Esophagus (tissue), 2 donors: ENCODE measurements around the gene CBFA2T3. TPM values are rescaled to one million over a fixed set of nuclear protein-coding genes. Genes with fewer than 3 reads are reported as not detected.

Experiments used
- H3K27ac ChIP-seq, 2 donors: one replicate each; pipeline ENCODE4 v1.5.1; 2013; ENCODE audit warnings: low read depth in 2 of 2, mild to moderate bottlenecking in 2 of 2, inconsistent platforms in 1 of 2, low read length in 1 of 2, moderate library complexity in 1 of 2
- H3K27me3 ChIP-seq, 2 donors: one replicate each; pipeline ENCODE4 v1.6.1; 2013; ENCODE audit warnings: low read length in 2 of 2, control low read depth in 1 of 2, mild to moderate bottlenecking in 1 of 2; ENCODE audit not compliant: insufficient read depth in 2 of 2, control insufficient read depth in 1 of 2
- H3K36me3 ChIP-seq, 2 donors: one replicate each; pipeline ENCODE4 v1.6.1; 2013; ENCODE audit warnings: low read length in 1 of 2; ENCODE audit not compliant: control insufficient read depth in 2 of 2, insufficient read depth in 2 of 2
- H3K4me1 ChIP-seq, 2 donors: one replicate each; pipeline ENCODE4 v1.6.1; 2013; ENCODE audit warnings: low read length in 1 of 2; ENCODE audit not compliant: control insufficient read depth in 2 of 2, insufficient read depth in 2 of 2
- H3K4me3 ChIP-seq, 2 donors: one replicate each; pipeline ENCODE4 v1.5.1; 2013; ENCODE audit warnings: low read length in 2 of 2, mild to moderate bottlenecking in 2 of 2, low read depth in 1 of 2, moderate library complexity in 1 of 2
- H3K9me3 ChIP-seq, 2 donors: one replicate each; pipeline ENCODE4 v1.6.1; 2013; ENCODE audit warnings: mild to moderate bottlenecking in 2 of 2, low read depth in 1 of 2, low read length in 1 of 2, moderate library complexity in 1 of 2; ENCODE audit not compliant: control insufficient read depth in 2 of 2, insufficient read depth in 1 of 2
- WGBS, 2 donors: extraction: QIAGEN DNeasy Blood & Tissue Kit; methylation state at CpG; one replicate each; pipeline ENCODE4 v1.1.7; 2013; 5-methylcytosine and 5-hydroxymethylcytosine counted together
- polyA plus RNA-seq, 2 donors: library from polyadenylated mRNA; stranded (reverse); fragments of 200-250 nt; gene quantifications; one replicate each; pipeline ENCODE4 v1.2.3, GENCODE V29; 2013
- donor health status: healthy with polysubstance abuse.
- donor health status: Bipolar disorder and iron deficiency.

Gene CBFA2T3
- polyA plus RNA-seq, 2 donors, result 0.93 to 1.4 TPM

DNA sequence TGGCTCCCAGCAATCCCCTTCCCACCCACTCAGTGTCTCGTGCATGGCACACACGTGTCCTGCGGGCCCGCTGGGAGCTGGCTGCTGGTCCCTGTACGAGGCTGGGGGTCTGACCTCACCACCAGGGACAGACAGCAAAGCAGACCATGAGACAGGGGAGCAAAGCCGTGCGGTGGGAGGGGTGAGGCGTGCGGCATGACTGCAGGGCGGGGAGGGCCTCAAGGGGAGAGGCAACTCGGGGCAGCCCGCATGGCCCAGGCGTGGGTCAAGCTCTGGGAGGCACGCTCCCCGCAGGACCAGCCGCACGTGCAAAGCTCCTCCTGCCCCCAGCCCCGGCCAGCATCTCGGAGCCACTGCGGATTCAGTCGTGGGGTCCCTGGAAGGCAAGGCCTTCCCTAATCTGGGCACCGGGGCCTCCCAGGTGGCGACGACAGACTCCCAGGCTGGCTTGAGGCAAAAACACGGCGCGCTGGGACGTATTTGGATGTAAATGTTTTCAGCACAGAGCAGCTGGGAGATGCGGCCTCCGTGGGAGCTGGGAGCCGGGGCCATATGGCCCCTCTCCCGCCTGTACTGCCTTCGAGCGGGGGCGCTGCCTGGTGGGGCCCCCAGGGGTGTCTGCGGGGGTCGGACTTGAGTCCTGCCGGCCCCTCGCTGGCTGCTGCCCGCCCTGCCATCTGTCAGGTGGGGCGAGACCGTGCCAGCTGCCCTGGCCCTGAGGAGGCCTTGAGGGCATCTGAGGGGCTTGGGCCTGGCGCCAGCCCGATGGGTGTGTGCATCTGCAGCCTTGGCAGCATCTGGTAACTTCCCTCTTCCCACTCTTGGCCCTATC, 12.2 kb upstream of the CBFA2T3 start:
- H3K9me3 ChIP-seq, result no peaks in the 10 kb centered on the region
- H3K27me3 ChIP-seq, result peaks cover 0 to 2% of the 10 kb centered on the region in 2 donors
- H3K27ac ChIP-seq, result no peak overlapping the region
- no peak overlapping the region for H3K4me3 ChIP-seq
- H3K36me3 ChIP-seq, result no peaks in the 10 kb centered on the region
- peaks cover 0 to 4% of the 10 kb centered on the region in 2 donors for H3K4me1 ChIP-seq
- 60 to 67% methylated on average over 44 of the region's 44 CpGs for WGBS, 2 donors

DNA sequence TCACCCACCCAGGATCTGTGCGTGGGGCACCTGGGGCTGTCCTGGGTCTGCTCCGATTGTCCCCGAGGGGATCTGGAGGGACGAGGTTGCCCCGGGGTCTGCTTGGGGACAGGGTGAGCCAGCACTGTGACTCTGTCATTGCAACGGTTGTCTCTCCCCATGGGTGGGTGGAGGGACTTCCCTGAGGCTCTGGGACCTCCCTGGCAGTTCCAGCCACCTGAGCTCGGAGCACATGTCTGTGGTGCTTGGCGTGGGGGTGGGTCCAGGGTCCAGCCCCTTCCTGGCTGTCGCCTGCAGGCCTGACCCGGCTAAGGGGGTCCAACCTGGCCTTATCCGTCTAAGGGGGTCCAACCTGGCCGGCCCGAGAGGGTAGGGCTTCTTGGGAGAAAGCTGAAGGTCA, 8.5 kb upstream of the CBFA2T3 start:
- H3K36me3 ChIP-seq, result no peaks in the 10 kb centered on the region
- H3K4me1 ChIP-seq, result no peaks in the 10 kb centered on the region
- no peak overlapping the region for H3K4me3 ChIP-seq
- WGBS, 2 donors, result 75 to 76% methylated on average over 13 of the region's 13 CpGs
- H3K27ac ChIP-seq, result no peak overlapping the region
- H3K27me3 ChIP-seq, result peaks cover 0 to 2% of the 10 kb centered on the region in 2 donors
- no peaks in the 10 kb centered on the region for H3K9me3 ChIP-seq

DNA sequence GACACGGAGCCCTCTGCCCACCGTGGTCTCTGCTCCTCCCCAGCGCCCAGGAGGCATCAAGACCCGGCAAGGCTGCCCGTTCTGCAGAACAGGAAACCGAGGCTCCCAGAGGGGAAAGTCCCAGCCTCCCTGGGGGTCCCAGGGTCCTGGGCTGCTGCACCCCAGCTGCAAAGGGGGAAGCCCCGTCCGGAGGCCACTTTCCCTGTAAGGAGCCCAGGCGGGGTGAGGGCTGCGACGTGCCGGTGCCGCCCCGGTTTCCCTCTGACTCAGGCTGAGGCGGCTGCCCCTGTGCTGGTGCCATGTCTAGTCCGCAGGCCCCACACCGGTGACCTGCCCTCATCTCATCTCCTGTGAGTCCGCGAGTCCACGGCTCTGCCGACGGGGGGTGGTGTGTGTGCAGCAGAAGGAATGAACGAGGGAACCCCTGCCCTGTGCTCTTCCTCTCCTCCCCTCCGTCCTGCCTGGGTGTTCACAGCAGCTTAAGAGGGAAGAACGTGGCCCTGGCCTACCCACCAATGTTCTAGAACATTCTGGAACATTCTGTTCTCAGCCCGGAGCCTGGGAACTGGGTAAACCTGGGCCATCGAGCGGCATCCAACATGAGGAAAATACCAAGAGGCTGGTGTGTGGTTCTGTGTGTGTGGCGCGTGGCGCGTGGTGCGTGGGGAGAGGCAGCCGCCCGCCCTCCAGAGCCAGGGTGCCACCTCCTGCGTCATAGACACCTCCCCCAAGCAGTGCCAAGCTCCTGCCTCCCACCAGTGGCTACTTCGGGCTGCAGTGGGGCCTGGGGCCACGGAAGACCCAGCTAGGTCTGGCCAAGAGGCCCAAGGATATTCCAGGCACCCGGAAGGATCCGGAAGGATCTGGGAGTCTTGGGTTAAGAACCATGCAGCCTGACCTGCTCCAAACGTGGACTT, 7.0 kb upstream of the CBFA2T3 start:
- 75 to 76% methylated on average over 40 to 41 of the region's 41 CpGs for WGBS, 2 donors
- H3K4me1 ChIP-seq, result no peaks in the 10 kb centered on the region
- no peaks in the 10 kb centered on the region for H3K36me3 ChIP-seq
- H3K9me3 ChIP-seq, result no peaks in the 10 kb centered on the region
- no peak overlapping the region for H3K4me3 ChIP-seq
- H3K27me3 ChIP-seq, result peaks cover 0 to 2% of the 10 kb centered on the region in 2 donors
- H3K27ac ChIP-seq, result no peak overlapping the region

DNA sequence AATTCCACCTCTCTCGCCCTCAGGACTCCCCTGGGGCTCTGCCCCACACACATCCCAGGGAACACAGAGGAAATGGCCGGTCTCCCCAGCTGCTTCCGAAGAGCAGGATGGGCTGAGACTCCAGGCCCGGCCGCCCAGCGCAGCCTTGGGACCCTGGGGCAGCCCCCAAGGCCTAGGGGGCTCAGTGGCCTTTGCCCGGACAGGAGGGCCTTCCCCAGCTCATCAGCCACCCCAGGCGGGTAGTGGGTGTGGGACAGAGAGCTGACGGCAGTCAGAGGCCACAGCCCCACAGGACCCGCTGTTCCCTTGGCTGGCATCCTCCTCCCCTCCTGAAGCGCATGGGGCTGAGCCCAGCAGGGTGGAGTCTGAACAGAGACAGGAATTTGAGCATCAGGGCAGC, 6.2 kb upstream of the CBFA2T3 start:
- no peak overlapping the region for H3K27ac ChIP-seq
- H3K4me3 ChIP-seq, result no peak overlapping the region
- H3K4me1 ChIP-seq, result no peaks in the 10 kb centered on the region
- WGBS, 2 donors, result 58 to 65% methylated on average over 10 to 11 of the region's 11 CpGs
- H3K36me3 ChIP-seq, result no peaks in the 10 kb centered on the region
- H3K27me3 ChIP-seq, result peaks cover 0 to 2% of the 10 kb centered on the region in 2 donors
- no peaks in the 10 kb centered on the region for H3K9me3 ChIP-seq

DNA sequence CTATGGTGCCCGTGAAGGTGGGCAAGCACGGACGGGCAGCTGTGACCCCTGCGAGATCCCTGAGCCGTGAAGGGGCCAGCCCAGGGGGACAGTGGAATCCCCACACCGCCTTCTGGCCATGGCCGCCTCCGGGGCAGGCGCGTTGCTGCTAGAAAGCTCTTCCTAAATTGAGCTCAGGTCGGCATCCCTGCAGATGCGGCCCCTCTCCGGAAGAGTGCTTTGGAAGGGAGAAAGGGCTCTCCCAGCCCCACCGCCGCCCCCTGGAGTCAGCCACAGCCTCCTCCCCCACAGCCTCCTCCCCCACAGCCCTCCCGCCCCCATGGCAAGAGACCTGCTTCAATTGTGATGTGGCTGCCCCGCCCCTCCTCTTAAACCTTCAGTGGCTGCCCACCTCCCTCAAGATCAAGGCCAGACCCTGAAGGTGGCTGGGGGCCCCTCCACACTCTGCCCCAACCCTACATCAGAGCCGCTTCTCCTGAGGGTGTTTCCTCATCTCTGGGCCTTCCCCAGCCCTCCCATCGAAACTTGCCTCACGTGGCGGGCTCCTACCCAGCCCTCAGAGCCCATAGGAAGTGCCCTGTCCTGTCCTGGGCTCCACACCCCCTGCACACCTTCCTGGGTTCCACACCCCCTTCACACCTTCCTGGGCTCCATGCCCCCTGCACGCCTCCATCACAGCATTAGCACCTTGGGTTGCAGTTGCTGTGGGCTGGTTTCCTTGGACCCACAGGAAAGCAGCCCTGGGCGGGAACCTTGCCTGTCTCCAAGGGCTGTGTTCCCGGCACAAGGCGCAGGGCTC, 5.5 kb upstream of the CBFA2T3 start:
- no peaks in the 10 kb centered on the region for H3K9me3 ChIP-seq
- H3K27ac ChIP-seq, result no peak overlapping the region
- WGBS, 2 donors, result 71 to 75% methylated on average over 22 to 25 of the region's 25 CpGs
- no peaks in the 10 kb centered on the region for H3K4me1 ChIP-seq
- no peak overlapping the region for H3K4me3 ChIP-seq
- H3K36me3 ChIP-seq, result no peaks in the 10 kb centered on the region
- H3K27me3 ChIP-seq, result peaks cover 0 to 2% of the 10 kb centered on the region in 2 donors

DNA sequence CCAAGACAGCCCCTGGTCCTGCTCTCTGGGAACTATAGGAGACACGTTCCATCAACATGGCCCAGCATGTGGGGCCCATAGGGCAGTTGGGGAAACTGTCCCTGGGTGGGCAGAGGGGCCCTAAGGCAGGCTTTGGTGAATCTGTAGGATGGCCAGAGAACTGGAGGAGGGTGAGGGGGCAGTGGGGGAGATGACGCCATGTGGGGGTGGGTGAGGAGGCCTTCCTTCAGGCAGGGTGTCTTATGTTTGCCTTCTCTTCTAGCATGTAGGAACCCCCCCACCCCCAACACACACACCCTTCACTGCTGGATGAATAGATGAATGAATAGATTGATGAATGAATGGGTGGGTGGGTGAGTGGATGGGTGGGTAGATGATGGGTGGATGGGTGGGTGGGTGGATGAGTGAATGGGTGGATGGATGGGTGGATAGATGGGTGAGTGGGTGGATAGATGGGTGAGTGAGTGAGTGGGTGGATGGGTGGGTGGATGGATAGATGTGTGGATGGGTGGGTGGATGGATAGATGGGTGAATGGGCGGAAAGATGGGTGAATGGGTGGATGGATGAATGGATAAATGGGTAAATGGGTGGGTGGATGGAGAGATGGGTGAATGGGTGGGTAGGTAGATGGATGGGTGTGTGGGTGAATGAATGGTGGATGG, 2.5 kb upstream of the CBFA2T3 start:
- WGBS, 2 donors, result 59 to 74% methylated on average over 3 of the region's 3 CpGs
- Histone ChIP-seq H3K36me3 (no peaks in the 10 kb centered on the region), H3K27me3 (peaks cover 0 to 2% of the 10 kb centered on the region in 2 donors), H3K4me3 (no peak overlapping the region), H3K4me1 (no peaks in the 10 kb centered on the region), H3K9me3 (no peaks in the 10 kb centered on the region), H3K27ac (no peak overlapping the region)

DNA sequence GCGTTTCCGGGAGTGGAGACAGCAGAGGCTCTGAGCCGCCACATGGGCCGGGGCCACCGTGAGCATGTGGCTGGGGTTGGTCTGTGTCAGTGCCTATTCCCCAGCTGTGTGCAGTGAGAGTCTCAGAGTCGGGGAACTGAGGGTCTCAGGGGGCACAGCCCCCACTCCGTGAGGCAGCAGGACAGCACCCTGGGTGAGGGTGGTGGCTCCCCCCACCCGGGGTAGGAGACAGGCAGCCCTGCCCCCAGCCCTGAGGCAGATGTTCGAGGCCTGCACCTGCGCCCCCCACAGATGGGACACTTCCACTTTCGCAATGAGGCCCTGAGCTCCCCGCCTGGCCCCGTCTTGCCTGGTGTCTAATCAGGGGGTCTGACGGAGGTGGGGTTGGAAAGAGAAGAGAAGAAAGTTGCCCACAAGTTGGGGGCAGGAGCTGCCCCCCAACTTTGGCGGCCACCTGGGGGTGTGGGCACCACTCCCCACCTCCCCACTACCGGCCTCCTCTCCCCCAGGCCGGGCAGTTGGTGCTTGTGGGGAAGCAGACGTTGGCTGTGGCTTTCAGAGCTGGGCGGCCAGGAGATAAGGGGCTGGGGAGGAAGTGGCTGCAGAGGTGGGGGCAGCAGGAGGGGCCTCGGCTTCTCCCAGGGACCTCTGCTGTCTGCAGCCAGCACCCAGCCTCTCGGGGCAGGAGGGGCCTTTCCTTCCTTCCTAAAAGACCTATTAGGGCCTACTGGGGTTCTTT, 1.8 kb upstream of the CBFA2T3 start:
- Histone ChIP-seq H3K36me3 (no peaks in the 10 kb centered on the region), H3K4me1 (no peaks in the 10 kb centered on the region), H3K9me3 (no peaks in the 10 kb centered on the region), H3K27me3 (no peaks in the 10 kb centered on the region), H3K4me3 (no peak overlapping the region), H3K27ac (no peak overlapping the region)
- WGBS, 2 donors, result 64 to 69% methylated on average over 21 of the region's 21 CpGs

DNA sequence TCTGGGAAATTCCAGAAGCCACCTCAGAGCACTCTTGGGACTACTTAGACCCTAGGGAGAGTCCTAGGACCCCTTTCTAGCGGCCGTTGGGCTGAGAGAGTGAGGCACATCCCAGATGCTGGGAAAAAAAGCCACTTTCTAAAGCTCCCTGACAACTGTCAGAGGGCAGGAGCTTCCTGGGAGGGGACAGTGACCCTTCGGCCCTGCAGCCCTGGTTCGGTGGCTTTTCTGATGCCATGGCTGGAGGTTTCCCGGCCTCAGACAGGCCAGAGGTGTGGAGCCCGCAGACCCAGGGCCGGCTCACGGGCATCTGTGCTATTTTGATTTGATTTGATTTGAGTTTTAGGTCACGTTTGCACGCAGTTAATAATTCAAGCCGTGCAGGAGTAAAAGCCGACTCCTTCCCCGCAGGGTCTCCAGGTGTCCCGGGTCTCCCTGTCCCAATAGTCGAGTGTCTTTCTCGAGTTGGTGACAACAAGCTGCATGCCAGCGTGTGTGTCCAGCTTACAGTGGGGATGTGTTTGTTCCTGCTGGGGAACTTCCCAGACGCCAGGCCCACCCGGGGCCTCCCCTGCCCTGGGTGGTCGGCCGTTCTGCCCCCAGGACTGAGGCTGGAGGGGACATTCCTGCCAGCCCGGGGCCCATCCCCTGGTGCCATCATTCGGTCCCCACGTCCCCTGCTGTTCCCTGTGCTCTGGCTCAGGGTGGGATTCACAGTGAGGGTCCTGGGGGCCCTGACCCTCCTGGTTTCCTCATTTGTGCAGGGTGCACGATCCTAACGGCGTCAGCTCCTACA, 1.0 kb upstream of the CBFA2T3 start:
- H3K9me3 ChIP-seq, result no peaks in the 10 kb centered on the region
- H3K27me3 ChIP-seq, result no peaks in the 10 kb centered on the region
- no peaks in the 10 kb centered on the region for H3K36me3 ChIP-seq
- no peak overlapping the region for H3K4me3 ChIP-seq
- 71 to 75% methylated on average over 27 of the region's 27 CpGs for WGBS, 2 donors
- H3K4me1 ChIP-seq, result no peaks in the 10 kb centered on the region
- H3K27ac ChIP-seq, result no peak overlapping the region
